ENCODE data around the gene GMCL1. TPM values are rescaled to one million over a fixed set of nuclear protein-coding genes. Genes with fewer than 3 reads are reported as not detected.

Gene GMCL1
- total and polyA plus RNA-seq, 9 of the 15 experiments (the other 6 are each of a cell fraction or from before 2014, with no cell fraction given) = 7.0 to 27.3 (median 15.4) TPM

DNA sequence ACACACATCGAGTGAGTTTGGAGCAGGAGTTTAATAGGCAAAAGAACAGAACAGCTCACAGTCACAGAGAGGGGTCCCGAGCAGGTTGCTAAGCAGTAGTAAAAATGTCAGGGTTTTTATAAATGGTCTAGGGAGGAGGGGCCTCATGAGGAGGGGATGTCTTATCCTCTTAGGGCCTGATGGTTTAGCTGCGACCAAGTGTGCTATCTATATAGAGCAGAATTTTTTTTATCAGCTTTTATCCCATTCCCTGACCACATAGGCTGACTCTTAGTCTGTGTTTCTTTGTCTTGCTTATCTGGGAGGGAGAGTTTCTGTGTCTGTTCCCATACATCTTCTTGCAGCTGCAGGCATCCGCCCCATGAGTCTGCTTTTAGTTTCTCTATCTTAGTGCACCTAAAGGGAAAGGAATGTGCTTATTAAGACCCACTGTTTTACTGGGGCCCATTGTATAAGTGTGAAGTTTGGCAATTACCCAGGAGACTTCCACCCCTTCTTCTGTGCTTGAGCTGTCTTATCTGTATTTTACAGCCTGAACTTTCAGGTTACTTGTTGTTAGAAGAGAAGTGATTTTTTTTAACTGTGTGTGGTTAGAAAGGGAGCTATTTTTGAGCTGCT is 30.4 kb upstream of the GMCL1 start (continued):
- TF ChIP-seq, protein P1, sequence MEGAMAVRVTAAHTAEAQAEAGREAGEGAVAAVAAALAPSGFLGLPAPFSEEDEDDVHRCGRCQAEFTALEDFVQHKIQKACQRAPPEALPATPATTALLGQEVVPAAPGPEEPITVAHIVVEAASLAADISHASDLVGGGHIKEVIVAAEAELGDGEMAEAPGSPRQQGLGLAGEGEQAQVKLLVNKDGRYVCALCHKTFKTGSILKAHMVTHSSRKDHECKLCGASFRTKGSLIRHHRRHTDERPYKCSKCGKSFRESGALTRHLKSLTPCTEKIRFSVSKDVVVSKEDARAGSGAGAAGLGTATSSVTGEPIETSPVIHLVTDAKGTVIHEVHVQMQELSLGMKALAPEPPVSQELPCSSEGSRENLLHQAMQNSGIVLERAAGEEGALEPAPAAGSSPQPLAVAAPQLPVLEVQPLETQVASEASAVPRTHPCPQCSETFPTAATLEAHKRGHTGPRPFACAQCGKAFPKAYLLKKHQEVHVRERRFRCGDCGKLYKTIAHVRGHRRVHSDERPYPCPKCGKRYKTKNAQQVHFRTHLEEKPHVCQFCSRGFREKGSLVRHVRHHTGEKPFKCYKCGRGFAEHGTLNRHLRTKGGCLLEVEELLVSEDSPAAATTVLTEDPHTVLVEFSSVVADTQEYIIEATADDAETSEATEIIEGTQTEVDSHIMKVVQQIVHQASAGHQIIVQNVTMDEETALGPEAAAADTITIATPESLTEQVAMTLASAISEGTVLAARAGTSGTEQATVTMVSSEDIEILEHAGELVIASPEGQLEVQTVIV (CRISPR knock-in tag; IDR thresholded peaks at IDR 0.05; ENCODE audit: borderline replicate concordance) = no peak
- TF ChIP-seq ATF7 (IDR thresholded peaks at IDR 0.05) (peak; percentile 89), CLOCK (CRISPR knock-in tag; IDR thresholded peaks at IDR 0.05; ENCODE audit: borderline replicate concordance) (peak; percentile 72; the same call in 1 of the 2 replicates), MYNN (IDR thresholded peaks at IDR 0.05) (peak; percentile 82; the same call in 1 of the 2 replicates), MYNN (CRISPR knock-in tag; IDR thresholded peaks at IDR 0.05) (no peak), BCOR (IDR thresholded peaks at IDR 0.05) (peak; percentile 96), ZNF140 (CRISPR knock-in tag; IDR thresholded peaks at IDR 0.05) (no peak), HDAC1 (IDR thresholded peaks at IDR 0.05) (peak; percentile 90 to 99), ZNF668 (CRISPR knock-in tag; IDR thresholded peaks at IDR 0.05) (peak; percentile 63; the same call in 1 of the 2 replicates), RBM22 (IDR thresholded peaks at IDR 0.05; ENCODE audit: low read depth, low read length, poor library complexity, severe bottlenecking) (no peak), FOXJ2 (tag; IDR thresholded peaks at IDR 0.05) (peak; percentile 72; the same call in 1 of the 2 replicates), ZNF586 (CRISPR knock-in tag; conservative IDR thresholded peaks at IDR 0.05) (no peak), FOXA1 (IDR thresholded peaks at IDR 0.05; ENCODE audit: borderline replicate concordance) (no peak), DMBX1 (CRISPR knock-in tag; IDR thresholded peaks at IDR 0.05; ENCODE audit: borderline replicate concordance) (peak; percentile 98), ZNF263 (CRISPR knock-in tag; IDR thresholded peaks at IDR 0.05; ENCODE audit: borderline replicate concordance) (peak; percentile 35; the same call in 1 of the 2 replicates), XRCC4 (IDR thresholded peaks at IDR 0.05; ENCODE audit: extremely low read depth, insufficient read depth, insufficient read length) (no peak), ZNF76 (CRISPR knock-in tag; IDR thresholded peaks at IDR 0.05; ENCODE audit: borderline replicate concordance) (peak; percentile 77; the same call in 1 of the 2 replicates), ETV1 (tag; conservative IDR thresholded peaks at IDR 0.05; ENCODE audit: low read depth) (0 out of 2 replicates have a peak, but pooled peaks have one; percentile 16), ZNF778 (CRISPR knock-in tag; IDR thresholded peaks at IDR 0.05) (no peak)
- TF ChIP-seq, protein P2, sequence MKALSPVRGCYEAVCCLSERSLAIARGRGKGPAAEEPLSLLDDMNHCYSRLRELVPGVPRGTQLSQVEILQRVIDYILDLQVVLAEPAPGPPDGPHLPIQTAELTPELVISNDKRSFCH (CRISPR knock-in tag; IDR thresholded peaks at IDR 0.05) = no peak
- TF ChIP-seq, protein P2 (tag; IDR thresholded peaks at IDR 0.05) = peak; percentile 88
